GM19438 (cell line): ENCODE data around the gene DOK6.

Experiments used
- ATAC-seq: cut with Tn5 transposase; IDR thresholded peaks from one replicate; pipeline ENCODE4 v1.9.1; 2021; ENCODE audit warnings: low read depth; ENCODE audit not compliant: unreplicated experiment

The DOK6 gene

GRCh38 chr18:69531973-69532372 is 131.3 kb downstream of the DOK6 start:
- no peak for ATAC-seq

GRCh38 chr18:69537183-69537582 is 136.5 kb downstream of the DOK6 start:
- no peak for ATAC-seq

GRCh38 chr18:69538849-69539248 is 138.2 kb downstream of the DOK6 start:
- no peak for ATAC-seq

- ATAC-seq: no peak
Measured at GRCh38 chr18:69539404-69539803, 138.7 kb downstream of the DOK6 start.

GRCh38 chr18:69556228-69556627 is 155.5 kb downstream of the DOK6 start:
- no peak for ATAC-seq

- no peak for ATAC-seq
Measured at GRCh38 chr18:69557282-69557681, 156.6 kb downstream of the DOK6 start.

GRCh38 chr18:69558052-69558451 is 157.4 kb downstream of the DOK6 start:
- ATAC-seq: no peak

- ATAC-seq: no peak
Measured at GRCh38 chr18:69559604-69560003, 158.9 kb downstream of the DOK6 start.

- no peak for ATAC-seq
Measured at GRCh38 chr18:69564602-69565001, 163.9 kb downstream of the DOK6 start.

- no peak for ATAC-seq
Measured at GRCh38 chr18:69567813-69568488, 167.3 kb downstream of the DOK6 start.

- no peak for ATAC-seq
Measured at GRCh38 chr18:69569133-69569532, 168.4 kb downstream of the DOK6 start.

GRCh38 chr18:69574401-69574800 is 173.7 kb downstream of the DOK6 start:
- no peak for ATAC-seq

GRCh38 chr18:69580107-69580506 is 179.4 kb downstream of the DOK6 start:
- no peak for ATAC-seq

GRCh38 chr18:69584429-69584828 is 183.7 kb downstream of the DOK6 start:
- ATAC-seq: no peak

- ATAC-seq: no peak
Measured at GRCh38 chr18:69585696-69586095, 185.0 kb downstream of the DOK6 start.

- ATAC-seq: no peak
Measured at GRCh38 chr18:69586537-69586936, 185.8 kb downstream of the DOK6 start.

- no peak for ATAC-seq
Measured at GRCh38 chr18:69588301-69588700, 187.6 kb downstream of the DOK6 start.

GRCh38 chr18:69590150-69590549 is 189.5 kb downstream of the DOK6 start:
- no peak for ATAC-seq

GRCh38 chr18:69596345-69596744 is 195.7 kb downstream of the DOK6 start:
- no peak for ATAC-seq

- ATAC-seq: no peak
Measured at GRCh38 chr18:69597561-69597960, 196.9 kb downstream of the DOK6 start.

- no peak for ATAC-seq
Measured at GRCh38 chr18:69599377-69599776, 198.7 kb downstream of the DOK6 start.

- ATAC-seq: no peak
Measured at GRCh38 chr18:69612242-69612641, 211.6 kb downstream of the DOK6 start.

GRCh38 chr18:69616114-69616513 is 215.4 kb downstream of the DOK6 start:
- no peak for ATAC-seq
